HG03558 (cell line): ENCODE measurements around the gene GOLGA6L1.
"Not testable (repeated sequence)": the region's sequence is repeated elsewhere in the genome, so short reads cannot be mapped to it uniquely, and the experiment has no call there.

Experiments
- ATAC-seq: cut with Tn5 transposase; IDR thresholded peaks from one replicate; pipeline ENCODE4 v1.9.1; 2021; ENCODE audit warnings: moderate number of reproducible peaks; ENCODE audit not compliant: unreplicated experiment; ENCODE audit errors: extremely low read depth

The GOLGA6L1 gene

GRCh38 chr15:23136722-23137121 is at the start of gene GOLGA6L1:
Gene GOLGA6L1, minus strand, starts transcription at chr15:23136822. Its CDS starts 91 bp downstream, at chr15:23136731.
- ATAC-seq, result not testable (repeated sequence)

DNA sequence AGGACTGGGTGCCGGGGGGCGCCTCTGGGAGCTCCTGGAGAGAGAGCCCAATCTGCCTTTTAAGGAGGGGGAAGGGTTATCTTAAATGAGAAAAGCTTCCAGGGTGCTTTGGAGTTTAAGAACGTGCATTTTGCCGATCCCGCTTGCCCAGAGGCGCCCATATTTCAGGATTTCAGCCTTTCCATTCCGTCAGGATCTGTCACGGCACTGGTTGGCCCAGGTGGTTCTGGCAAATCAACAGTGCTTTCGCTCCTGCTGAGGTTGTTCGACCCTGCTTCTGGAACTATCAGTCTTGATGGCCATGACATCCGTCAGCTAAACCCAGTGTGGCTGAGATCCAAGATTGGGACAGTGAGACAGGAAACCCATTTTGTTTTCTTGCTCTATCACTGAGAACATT is 44.6 kb upstream of the GOLGA6L1 start:
- ATAC-seq, result not testable (repeated sequence)

DNA sequence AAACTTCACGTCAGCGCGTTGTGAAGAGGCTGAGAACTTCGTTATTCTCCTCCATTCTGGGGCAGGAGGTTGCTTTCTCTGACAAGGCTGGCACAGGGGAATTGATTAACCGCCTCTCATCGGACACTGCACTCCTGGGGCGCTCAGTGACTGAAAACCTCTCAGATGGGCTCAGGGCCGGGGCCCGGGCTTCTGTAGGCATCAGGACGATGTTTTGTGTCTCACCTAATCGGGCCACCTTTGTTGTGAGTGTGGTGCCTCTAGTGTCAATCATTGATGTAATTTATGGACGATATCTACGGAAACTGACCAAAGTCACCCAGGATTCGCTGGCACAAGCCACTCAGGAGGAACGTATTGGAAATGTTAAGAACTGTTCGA is 43.9 kb upstream of the GOLGA6L1 start:
- not testable (repeated sequence) for ATAC-seq

DNA sequence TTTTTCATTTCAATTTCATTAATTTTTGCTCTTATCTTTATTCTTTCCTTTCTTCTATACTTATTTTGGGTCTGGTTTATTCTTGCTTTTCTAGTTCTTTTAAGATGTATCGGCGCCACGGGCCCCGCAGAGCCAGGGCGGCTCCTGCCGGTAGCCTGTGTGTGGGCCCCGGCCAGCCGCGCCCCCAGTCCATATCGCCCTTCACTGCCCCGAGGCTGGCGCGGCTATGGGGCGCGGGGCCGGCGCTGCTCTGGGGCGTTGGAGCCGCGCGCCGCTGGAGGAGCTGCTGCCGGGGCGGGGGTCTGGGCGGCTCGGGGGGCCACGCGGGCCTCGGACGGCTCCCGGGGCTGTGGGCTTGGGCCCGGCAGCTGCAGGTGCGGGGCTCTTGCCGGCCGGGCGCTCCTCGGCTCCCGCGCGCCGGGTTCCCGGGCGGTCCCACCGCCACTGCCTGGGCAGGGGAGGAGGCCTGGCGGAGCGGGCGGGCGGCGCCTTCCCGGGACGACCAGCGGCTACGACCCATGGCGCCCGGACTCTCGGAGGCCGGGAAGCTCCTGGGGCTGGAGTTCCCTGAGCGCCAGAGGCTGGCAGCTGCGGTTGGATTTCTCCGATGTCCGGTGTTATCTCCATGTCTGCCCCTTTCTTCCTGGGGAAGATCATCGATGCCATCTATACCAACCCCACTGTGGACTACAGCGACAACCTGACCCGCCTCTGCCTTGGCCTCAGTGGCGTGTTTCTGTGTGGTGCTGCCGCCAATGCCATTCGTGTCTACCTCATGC is 43.3 kb upstream of the GOLGA6L1 start:
- ATAC-seq, result not testable (repeated sequence)

DNA sequence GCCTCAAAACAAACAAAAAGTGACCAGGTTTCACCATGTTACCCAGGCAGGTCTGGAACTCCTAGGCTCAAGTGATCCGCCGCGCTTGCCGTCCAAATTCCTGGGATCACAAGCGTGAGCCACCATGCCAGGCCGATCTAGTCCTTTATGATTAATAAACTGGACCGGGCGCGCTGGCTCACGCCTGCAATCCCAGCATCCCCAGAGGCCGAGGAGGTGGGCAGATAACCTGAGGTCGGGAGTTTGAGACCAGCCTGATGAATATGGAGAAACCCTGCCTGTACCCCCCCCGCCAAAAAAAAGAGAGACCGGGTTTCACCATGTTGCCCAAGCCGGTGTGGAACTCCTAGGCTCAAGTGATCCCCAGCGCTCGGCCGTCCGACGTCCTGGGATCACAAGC is 40.1 kb upstream of the GOLGA6L1 start:
- not testable (repeated sequence) for ATAC-seq

DNA sequence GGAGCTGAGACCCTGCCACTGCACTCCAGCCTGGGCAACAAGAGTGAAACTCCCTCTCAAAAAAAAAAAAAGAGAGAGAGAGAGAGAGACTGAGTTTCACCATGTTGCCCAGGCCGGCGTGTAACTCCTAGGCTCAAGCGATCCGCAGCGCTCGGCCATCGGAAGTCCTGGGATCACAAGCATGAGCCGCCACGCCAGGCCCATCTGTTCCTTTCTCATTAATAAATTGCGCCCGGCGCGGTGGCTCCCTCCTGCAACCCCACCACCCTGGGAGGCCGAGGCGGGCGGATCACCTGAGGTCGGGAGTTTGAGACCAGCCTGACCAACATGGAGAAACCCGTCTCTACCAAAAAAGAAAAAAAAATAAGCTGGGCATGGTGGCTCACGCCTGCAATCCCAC is 39.0 kb upstream of the GOLGA6L1 start:
- not testable (repeated sequence) for ATAC-seq

DNA sequence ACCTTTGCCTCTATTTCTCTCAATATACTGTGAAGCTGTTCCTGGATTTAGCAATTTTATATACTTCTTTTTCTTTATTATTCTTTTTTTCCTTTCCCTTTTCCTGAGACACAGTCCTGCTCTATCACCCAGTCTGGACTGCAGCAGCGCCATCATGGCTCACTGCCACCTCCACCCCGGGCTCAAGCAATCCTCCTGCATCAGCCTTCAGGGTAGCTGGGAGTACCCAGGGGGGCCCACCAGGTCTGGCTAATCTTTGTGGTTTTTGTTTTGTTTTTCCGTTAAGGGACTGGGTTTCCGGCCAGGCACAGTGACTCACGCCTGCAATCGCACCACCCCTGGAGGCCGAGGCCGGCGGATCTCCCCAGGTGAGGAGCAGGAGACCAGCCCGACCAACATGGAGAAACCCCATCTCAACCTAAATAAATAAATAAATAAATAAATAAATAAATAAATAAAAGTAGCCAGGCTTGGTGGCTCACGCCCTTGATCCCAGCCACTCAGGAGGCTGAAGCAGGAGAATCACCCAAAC is 38.1 kb upstream of the GOLGA6L1 start:
- ATAC-seq, result not testable (repeated sequence)

DNA sequence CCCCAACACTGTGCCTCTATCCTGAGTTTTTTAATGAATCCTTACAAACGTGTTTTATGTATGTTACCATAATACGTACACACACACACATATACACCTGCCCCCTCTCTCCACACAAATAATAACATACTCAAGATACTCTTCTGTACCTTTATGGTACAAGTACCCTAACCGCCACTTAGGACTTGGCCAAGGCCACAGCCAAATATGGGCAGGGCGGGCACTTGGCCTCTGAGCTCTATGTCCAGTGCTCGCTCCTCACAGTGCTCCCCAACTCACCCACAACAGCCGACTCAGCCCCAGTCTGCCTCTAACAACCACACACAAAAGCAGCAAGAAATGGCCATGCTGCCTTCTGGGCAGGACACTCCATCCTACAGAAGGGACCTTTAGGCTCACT is 3.8 kb downstream of the GOLGA6L1 start:
- not testable (repeated sequence) for ATAC-seq

GRCh38 chr15:23118208-23118607 is 18.4 kb downstream of the GOLGA6L1 start:
- no peak for ATAC-seq

- ATAC-seq, result no peak
Measured at GRCh38 chr15:23095796-23096195, 40.8 kb downstream of the GOLGA6L1 start.

GRCh38 chr15:23083115-23083514 is 53.5 kb downstream of the GOLGA6L1 start:
- no peak for ATAC-seq

DNA sequence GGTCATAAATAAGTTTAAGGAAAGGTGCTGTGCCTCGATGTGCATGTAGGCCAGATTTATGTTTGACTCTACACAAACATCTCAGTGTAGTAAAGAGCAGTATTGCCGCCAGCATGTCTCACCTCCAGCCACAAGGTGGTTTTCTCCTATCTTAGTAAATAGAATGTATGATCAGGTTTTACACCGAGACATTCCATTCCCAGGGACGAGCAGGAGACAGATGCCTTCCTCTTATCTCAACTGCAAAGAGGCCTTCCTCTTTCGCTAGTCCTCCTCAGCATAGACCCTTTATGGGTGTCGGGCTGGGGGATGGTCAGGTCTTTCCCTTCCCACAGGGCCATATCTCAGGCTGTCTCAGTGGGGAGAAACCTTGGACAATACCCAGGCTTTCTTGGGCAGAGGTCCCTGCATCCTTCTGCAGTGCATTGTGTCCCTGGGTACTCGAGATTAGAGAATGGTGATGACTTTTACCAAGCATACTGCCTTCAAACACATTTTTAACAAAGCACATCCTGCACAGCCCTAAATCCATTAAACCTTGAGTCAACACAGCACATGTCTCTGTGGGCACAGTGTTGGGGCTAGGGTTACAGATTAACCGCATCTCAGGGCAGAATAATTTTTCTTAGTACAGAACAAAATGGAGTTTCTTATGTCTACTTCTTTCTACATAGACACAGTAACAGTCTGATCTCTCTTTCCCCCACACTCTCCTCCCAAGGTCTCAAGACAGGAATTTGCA is 54.5 kb downstream of the GOLGA6L1 start:
- not testable (repeated sequence) for ATAC-seq

- ATAC-seq, result no peak
Measured at GRCh38 chr15:23081271-23081670, 55.4 kb downstream of the GOLGA6L1 start.

DNA sequence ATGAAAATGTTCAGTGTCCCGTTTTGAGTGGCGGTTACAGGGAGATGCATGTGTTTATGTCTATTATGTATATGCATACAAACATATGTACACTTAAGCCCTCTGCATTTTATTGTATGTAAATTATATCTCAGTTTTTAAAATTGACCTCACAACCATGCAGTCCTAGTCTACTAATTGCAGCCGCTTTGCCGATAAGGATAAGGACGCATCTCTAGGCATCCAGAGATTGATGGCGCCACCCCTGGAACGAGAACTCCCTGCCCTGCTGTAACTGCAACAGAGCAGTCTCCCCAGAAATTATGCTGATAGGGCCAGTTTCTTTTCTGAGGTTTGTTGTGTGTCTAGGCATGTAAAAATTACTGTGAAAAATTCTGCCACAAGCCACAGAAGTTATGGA is 56.9 kb downstream of the GOLGA6L1 start:
- ATAC-seq, result no peak
